ENCODE data around the gene SORBS2. TPM values are rescaled to one million over a fixed set of nuclear protein-coding genes. Genes with fewer than 3 reads are reported as not detected.

Gene SORBS2
- polyA plus RNA-seq, 1 donor from 2014 or later = 46.0 TPM

- Histone ChIP-seq H3K9me2 (ENCODE audit: insufficient read depth, low read length) (no peaks in the 10 kb centered on the region), H2AFZ (ENCODE audit: low read depth, low read length) (no peak overlapping the region), H3K4me2 (ENCODE audit: low read length) (no peak overlapping the region), H3F3A (ENCODE audit: insufficient read depth, low read length, poor library complexity, severe bottlenecking) (no peaks in the 10 kb centered on the region), H3K9me3 (ENCODE audit: low read length) (no peaks in the 10 kb centered on the region), H3K27me3 (ENCODE audit: insufficient read depth, low read depth, low read length) (no peaks in the 10 kb centered on the region), H3K27ac (ENCODE audit: low read length) (no peak overlapping the region), H3K79me2 (replicated peaks; ENCODE audit: insufficient read depth, low read length) (no peaks in the 10 kb centered on the region), H4K20me1 (ENCODE audit: insufficient read depth) (no peaks in the 10 kb centered on the region), H3K36me3 (ENCODE audit: insufficient read depth, low read length) (peaks cover 15% of the 10 kb centered on the region), H3K9ac (ENCODE audit: low read length) (no peak overlapping the region), H3K4me3 (ENCODE audit: low read length) (no peak overlapping the region)
- TF ChIP-seq POLR2AphosphoS5 (IDR thresholded peaks at IDR 0.05) (no peak), MXI1 (conservative IDR thresholded peaks at IDR 0.05; ENCODE audit: poor library complexity, severe bottlenecking) (no peak), TAF1 (IDR thresholded peaks at IDR 0.05; ENCODE audit: low read depth) (no peak), EP300 (conservative IDR thresholded peaks at IDR 0.05; ENCODE audit: poor library complexity, severe bottlenecking) (no peak), CTCF (IDR thresholded peaks at IDR 0.05; ENCODE audit: poor library complexity, severe bottlenecking) (no peak), SMC3 (conservative IDR thresholded peaks at IDR 0.05; ENCODE audit: poor library complexity) (no peak), RAD21 (conservative IDR thresholded peaks at IDR 0.05) (no peak), EZH2 (IDR thresholded peaks at IDR 0.05; ENCODE audit: borderline replicate concordance, insufficient read depth, low read length, poor library complexity, severe bottlenecking) (no peak)
- TF ChIP-seq, protein P1, sequence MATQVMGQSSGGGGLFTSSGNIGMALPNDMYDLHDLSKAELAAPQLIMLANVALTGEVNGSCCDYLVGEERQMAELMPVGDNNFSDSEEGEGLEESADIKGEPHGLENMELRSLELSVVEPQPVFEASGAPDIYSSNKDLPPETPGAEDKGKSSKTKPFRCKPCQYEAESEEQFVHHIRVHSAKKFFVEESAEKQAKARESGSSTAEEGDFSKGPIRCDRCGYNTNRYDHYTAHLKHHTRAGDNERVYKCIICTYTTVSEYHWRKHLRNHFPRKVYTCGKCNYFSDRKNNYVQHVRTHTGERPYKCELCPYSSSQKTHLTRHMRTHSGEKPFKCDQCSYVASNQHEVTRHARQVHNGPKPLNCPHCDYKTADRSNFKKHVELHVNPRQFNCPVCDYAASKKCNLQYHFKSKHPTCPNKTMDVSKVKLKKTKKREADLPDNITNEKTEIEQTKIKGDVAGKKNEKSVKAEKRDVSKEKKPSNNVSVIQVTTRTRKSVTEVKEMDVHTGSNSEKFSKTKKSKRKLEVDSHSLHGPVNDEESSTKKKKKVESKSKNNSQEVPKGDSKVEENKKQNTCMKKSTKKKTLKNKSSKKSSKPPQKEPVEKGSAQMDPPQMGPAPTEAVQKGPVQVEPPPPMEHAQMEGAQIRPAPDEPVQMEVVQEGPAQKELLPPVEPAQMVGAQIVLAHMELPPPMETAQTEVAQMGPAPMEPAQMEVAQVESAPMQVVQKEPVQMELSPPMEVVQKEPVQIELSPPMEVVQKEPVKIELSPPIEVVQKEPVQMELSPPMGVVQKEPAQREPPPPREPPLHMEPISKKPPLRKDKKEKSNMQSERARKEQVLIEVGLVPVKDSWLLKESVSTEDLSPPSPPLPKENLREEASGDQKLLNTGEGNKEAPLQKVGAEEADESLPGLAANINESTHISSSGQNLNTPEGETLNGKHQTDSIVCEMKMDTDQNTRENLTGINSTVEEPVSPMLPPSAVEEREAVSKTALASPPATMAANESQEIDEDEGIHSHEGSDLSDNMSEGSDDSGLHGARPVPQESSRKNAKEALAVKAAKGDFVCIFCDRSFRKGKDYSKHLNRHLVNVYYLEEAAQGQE (IDR thresholded peaks at IDR 0.05; ENCODE audit: borderline replicate concordance) = no peak
These were observed 146.3 kb downstream of the SORBS2 start for GRCh38 chr4:185665655-185666054.

DNA sequence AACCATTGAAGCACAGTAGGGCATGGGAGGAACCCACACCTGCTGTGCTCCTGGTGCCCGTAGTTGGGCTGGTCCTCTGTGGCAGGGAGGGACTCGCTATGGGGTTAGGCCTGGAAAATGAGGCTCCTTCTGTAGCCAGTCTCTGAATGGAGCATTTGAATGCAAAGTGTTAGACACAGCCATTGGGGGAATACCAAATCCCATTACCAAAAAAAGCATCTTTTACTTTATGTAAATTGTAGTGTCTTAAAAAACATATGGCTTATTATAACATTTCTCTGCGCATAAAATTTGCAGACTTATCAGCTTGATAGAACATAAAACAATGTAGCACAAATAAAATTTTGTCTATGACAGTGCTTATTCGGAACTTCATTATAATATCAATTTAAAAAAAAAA is 147.5 kb downstream of the SORBS2 start:
- Histone ChIP-seq H3K9me2 (ENCODE audit: insufficient read depth, low read length) (no peaks in the 10 kb centered on the region), H3K4me2 (ENCODE audit: low read length) (no peak overlapping the region), H2AFZ (ENCODE audit: low read depth, low read length) (no peak overlapping the region), H3F3A (ENCODE audit: insufficient read depth, low read length, poor library complexity, severe bottlenecking) (no peaks in the 10 kb centered on the region), H3K9ac (ENCODE audit: low read length) (no peak overlapping the region), H3K4me3 (ENCODE audit: low read length) (no peak overlapping the region), H3K27ac (ENCODE audit: low read length) (no peak overlapping the region), H3K79me2 (replicated peaks; ENCODE audit: insufficient read depth, low read length) (no peaks in the 10 kb centered on the region), H4K20me1 (ENCODE audit: insufficient read depth) (no peaks in the 10 kb centered on the region), H3K27me3 (ENCODE audit: insufficient read depth, low read depth, low read length) (no peaks in the 10 kb centered on the region), H3K9me3 (ENCODE audit: low read length) (no peaks in the 10 kb centered on the region), H3K36me3 (ENCODE audit: insufficient read depth, low read length) (peaks cover 27% of the 10 kb centered on the region)
- TF ChIP-seq EP300 (conservative IDR thresholded peaks at IDR 0.05; ENCODE audit: poor library complexity, severe bottlenecking) = no peak
- no peak for TF ChIP-seq POLR2AphosphoS5 (IDR thresholded peaks at IDR 0.05)
- no peak for TF ChIP-seq MXI1 (conservative IDR thresholded peaks at IDR 0.05; ENCODE audit: poor library complexity, severe bottlenecking)
- no peak for TF ChIP-seq RAD21 (conservative IDR thresholded peaks at IDR 0.05)
- TF ChIP-seq, protein P1 (IDR thresholded peaks at IDR 0.05; ENCODE audit: borderline replicate concordance) = no peak
- no peak for TF ChIP-seq TAF1 (IDR thresholded peaks at IDR 0.05; ENCODE audit: low read depth)
- no peak for TF ChIP-seq EZH2 (IDR thresholded peaks at IDR 0.05; ENCODE audit: borderline replicate concordance, insufficient read depth, low read length, poor library complexity, severe bottlenecking)
- TF ChIP-seq SMC3 (conservative IDR thresholded peaks at IDR 0.05; ENCODE audit: poor library complexity) = no peak
